SU-DHL-6 (cell line): ENCODE measurements around the gene ALDOC.

Experiments used
- H2AFZ ChIP-seq: fragments of 200-600 bp; sonication (generic); 2 replicates; pipeline ENCODE4 v1.6.1; 2014; ENCODE audit warnings: low read depth, mild to moderate bottlenecking, moderate library complexity, mixed read lengths, antibody characterized with exemption, low read length; ENCODE audit not compliant: severe bottlenecking
- H3F3A ChIP-seq: fragments of 200-600 bp; shearing (Covaris generic); 2 replicates; pipeline ENCODE4 v1.6.0; 2016; ENCODE audit warnings: antibody characterized with exemption, mild to moderate bottlenecking; ENCODE audit not compliant: insufficient read depth
- H3K27ac ChIP-seq: fragments of 200-600 bp; sonication (generic); 2 replicates; pipeline ENCODE4 v1.5.1; 2016; ENCODE audit warnings: low read depth, mild to moderate bottlenecking, low read length, moderate library complexity, mixed read lengths
- H3K27me3 ChIP-seq: fragments of 200-600 bp; sonication (generic), shearing (Covaris generic); 2 replicates; pipeline ENCODE4 v1.6.0; 2014; ENCODE audit warnings: mild to moderate bottlenecking, low read length
- H3K36me3 ChIP-seq: fragments of 200-600 bp; sonication (generic); 2 replicates; pipeline ENCODE4 v1.6.1; 2014; ENCODE audit warnings: mild to moderate bottlenecking, low read length, mixed read lengths
- H3K4me2 ChIP-seq: fragments of 300-600, 200-600 bp; shearing (Covaris generic), sonication (generic); 2 replicates; pipeline ENCODE4 v1.6.0; 2014; ENCODE audit warnings: low read length, low read depth, mild to moderate bottlenecking; ENCODE audit not compliant: poor library complexity, severe bottlenecking
- H3K4me3 ChIP-seq: fragments of 200-600 bp; sonication (generic); 2 replicates; pipeline ENCODE4 v1.5.1; 2014; ENCODE audit warnings: antibody characterized with exemption, low read length, mild to moderate bottlenecking, mixed read lengths; ENCODE audit not compliant: insufficient read depth, poor library complexity, severe bottlenecking
- H3K79me2 ChIP-seq: fragments of 200-600 bp; sonication (generic); 2 replicates; pipeline ENCODE4 v1.6.1; 2014; ENCODE audit warnings: mild to moderate bottlenecking, low read length, moderate library complexity; ENCODE audit not compliant: insufficient read depth
- H3K9ac ChIP-seq: fragments of 200-600 bp; sonication (generic); 2 replicates; pipeline ENCODE4 v1.7.0; 2014; ENCODE audit warnings: mild to moderate bottlenecking, low read length
- H3K9me2 ChIP-seq: fragments of 200-600 bp; sonication (generic); replicated peaks from 2 replicates; pipeline ENCODE4 v1.6.1; 2014; ENCODE audit warnings: low read length; ENCODE audit not compliant: insufficient read depth
- H3K9me3 ChIP-seq: fragments of 200-600 bp; sonication (generic); 2 replicates; pipeline ENCODE4 v1.6.1; 2014; ENCODE audit warnings: low read length, mixed read lengths; ENCODE audit not compliant: insufficient read depth
- H4K20me1 ChIP-seq: fragments of 200-600 bp; sonication (generic); 2 replicates; pipeline ENCODE4 v1.6.1; 2014; ENCODE audit warnings: low read depth, mild to moderate bottlenecking, antibody characterized with exemption, low read length, moderate library complexity, mixed read lengths
- EZH2phosphoT487 ChIP-seq: fragments of 200-600 bp; sonication (generic), shearing (Covaris generic); conservative IDR thresholded peaks from 2 replicates; pipeline ENCODE4 v1.6.1; 2018; ENCODE audit warnings: mild to moderate bottlenecking, antibody characterized with exemption, low read length, moderate library complexity, mixed read lengths
- TF ChIP-seq, protein P1 (sequence below): fragments of 200-600 bp; sonication (generic); IDR thresholded peaks from one replicate; pipeline ENCODE4 v1.5.1; 2017; ENCODE audit warnings: antibody characterized with exemption, mild to moderate bottlenecking, low read length, moderate library complexity; ENCODE audit not compliant: insufficient read depth, poor library complexity, severe bottlenecking

ALDOC gene

GRCh38 chr17:28582513-28582912 is 5.8 kb upstream of the ALDOC start:
- Histone ChIP-seq H3K9ac (no peak overlapping the region), H3K4me2 (no peak overlapping the region), H3K79me2 (0 out of 2 replicates have a peak, but pooled peaks cover under 1% of the 10 kb centered on the region), H3K4me3 (no peak overlapping the region), H2AFZ (no peak overlapping the region), H3K27me3 (no peaks in the 10 kb centered on the region), H3K27ac (no peak overlapping the region), H3F3A (peaks cover 15% of the 10 kb centered on the region), H3K36me3 (peaks cover 30% of the 10 kb centered on the region), H3K9me2 (no peaks in the 10 kb centered on the region), H4K20me1 (no peaks in the 10 kb centered on the region), H3K9me3 (no peaks in the 10 kb centered on the region)
- TF ChIP-seq, protein P1, sequence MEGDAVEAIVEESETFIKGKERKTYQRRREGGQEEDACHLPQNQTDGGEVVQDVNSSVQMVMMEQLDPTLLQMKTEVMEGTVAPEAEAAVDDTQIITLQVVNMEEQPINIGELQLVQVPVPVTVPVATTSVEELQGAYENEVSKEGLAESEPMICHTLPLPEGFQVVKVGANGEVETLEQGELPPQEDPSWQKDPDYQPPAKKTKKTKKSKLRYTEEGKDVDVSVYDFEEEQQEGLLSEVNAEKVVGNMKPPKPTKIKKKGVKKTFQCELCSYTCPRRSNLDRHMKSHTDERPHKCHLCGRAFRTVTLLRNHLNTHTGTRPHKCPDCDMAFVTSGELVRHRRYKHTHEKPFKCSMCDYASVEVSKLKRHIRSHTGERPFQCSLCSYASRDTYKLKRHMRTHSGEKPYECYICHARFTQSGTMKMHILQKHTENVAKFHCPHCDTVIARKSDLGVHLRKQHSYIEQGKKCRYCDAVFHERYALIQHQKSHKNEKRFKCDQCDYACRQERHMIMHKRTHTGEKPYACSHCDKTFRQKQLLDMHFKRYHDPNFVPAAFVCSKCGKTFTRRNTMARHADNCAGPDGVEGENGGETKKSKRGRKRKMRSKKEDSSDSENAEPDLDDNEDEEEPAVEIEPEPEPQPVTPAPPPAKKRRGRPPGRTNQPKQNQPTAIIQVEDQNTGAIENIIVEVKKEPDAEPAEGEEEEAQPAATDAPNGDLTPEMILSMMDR: no peak

GRCh38 chr17:28580959-28581358 is 4.3 kb upstream of the ALDOC start:
- Histone ChIP-seq H3K27ac (no peak overlapping the region), H3K79me2 (no peaks in the 10 kb centered on the region), H4K20me1 (no peaks in the 10 kb centered on the region), H2AFZ (no peak overlapping the region), H3K36me3 (peaks cover 24% of the 10 kb centered on the region), H3K9me3 (no peaks in the 10 kb centered on the region), H3K4me3 (no peak overlapping the region), H3K9me2 (no peaks in the 10 kb centered on the region), H3K27me3 (no peaks in the 10 kb centered on the region), H3K9ac (no peak overlapping the region), H3K4me2 (no peak overlapping the region), H3F3A (peaks cover 19% of the 10 kb centered on the region)
- TF ChIP-seq EZH2phosphoT487: no peak
- TF ChIP-seq, protein P1: no peak

DNA sequence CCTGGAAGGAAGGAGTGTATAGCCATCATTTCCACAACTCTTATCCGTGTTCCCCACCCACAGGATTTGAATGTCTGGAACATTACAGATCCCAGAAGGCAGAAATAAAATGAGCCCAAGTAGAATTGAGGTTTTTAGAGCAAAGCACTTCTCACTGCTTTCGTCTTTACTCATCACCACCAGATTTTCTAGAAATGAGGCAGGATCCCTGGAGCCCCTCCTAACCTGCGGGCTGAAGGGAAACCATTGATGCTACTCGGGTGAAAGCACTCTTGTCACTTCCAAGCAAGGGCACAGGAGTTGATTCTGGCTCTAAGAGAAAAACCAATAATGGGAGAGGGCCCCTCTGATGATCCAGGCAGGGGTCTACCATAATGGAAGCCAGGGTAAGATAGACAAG is 2.8 kb upstream of the ALDOC start:
- no peak overlapping the region for H3K4me2 ChIP-seq
- H3K4me3 ChIP-seq: no peak overlapping the region
- no peak overlapping the region for H3K27ac ChIP-seq
- H2AFZ ChIP-seq: no peak overlapping the region
- no peaks in the 10 kb centered on the region for H4K20me1 ChIP-seq
- H3K27me3 ChIP-seq: no peaks in the 10 kb centered on the region
- H3K9ac ChIP-seq: no peak overlapping the region
- no peaks in the 10 kb centered on the region for H3K9me3 ChIP-seq
- peaks cover 19% of the 10 kb centered on the region for H3F3A ChIP-seq
- no peaks in the 10 kb centered on the region for H3K9me2 ChIP-seq
- TF ChIP-seq, protein P1: no peak
- no peak for TF ChIP-seq EZH2phosphoT487
- no peaks in the 10 kb centered on the region for H3K79me2 ChIP-seq
- H3K36me3 ChIP-seq: peaks cover 15% of the 10 kb centered on the region
